Stimulated activated CD8-positive, alpha-beta memory T cell treated with anti-CD3 and anti-CD28 coated beads, Interleukin-15, amount 100 ng/mL, for 1 hour (primary cell): Measurements from ENCODE around the gene SPACA7.
"Not testable (repeated sequence)": the region's sequence is repeated elsewhere in the genome, so short reads cannot be mapped to it uniquely, and the experiment has no call there.

ENCODE experiments used
- DNase-seq: peaks from one replicate; pipeline ENCODE4 v3.0.0-alpha.2; 2020; ENCODE audit warnings: low read depth

Gene SPACA7

DNA sequence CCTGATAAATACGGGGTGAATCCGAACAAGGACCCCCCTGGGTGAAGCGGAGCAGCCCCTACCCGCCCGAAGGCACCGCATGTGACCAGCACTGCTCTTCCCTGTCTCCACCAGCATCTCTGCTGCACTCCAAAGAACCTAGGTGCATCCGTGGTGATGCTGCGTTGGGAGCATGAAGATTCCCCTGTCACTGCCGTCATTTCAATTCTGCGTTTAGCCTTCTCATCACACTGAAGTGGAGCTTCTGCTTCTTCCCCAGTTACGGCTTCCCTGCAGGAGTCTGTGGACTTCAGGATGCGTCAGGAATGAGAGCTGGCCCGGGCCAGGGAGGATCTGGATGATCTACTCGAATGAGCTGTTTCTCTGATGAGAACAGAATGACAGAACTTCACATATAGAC lies 47.9 kb downstream of the SPACA7 start:
- no peak for DNase-seq

DNA sequence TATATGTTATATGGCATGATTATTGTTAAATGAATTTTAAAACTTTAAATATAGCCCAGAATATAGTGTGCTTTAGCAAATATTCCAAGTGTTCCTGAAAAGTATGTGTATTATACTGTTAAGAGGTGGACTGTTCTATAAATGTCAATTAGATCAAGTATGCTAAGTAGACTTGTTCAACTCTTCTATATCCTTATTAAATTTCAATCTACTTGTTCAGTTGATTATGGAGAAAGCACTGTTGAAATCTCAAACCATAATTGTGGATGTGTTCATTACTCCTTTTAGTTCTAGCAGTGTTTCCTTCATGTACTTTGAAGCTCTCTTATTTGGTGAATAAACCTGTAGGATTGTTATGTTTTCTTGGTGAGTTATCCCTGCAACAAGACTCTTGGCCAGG lies 52.5 kb downstream of the SPACA7 start:
- DNase-seq: no peak

DNA sequence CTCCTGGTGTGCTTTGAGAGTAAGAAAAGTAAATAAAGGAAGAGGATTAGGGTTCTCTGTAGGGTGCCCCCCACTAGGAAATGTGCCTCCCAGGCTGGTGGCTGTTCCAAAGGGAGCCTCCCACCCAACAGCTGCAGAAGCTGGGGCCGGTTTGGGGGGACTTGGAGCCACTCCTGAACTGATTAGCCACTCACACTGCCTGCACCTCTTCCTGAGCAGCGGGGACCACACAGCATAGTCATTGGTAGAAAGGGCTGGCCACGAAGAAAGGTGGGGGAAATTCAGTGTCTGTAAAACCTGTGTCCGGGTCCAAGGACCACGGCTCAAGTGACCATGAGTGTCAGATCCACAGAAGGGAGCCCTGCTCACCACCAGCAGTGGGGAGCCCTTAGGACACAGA lies 55.6 kb downstream of the SPACA7 start:
- DNase-seq: no peak

DNA sequence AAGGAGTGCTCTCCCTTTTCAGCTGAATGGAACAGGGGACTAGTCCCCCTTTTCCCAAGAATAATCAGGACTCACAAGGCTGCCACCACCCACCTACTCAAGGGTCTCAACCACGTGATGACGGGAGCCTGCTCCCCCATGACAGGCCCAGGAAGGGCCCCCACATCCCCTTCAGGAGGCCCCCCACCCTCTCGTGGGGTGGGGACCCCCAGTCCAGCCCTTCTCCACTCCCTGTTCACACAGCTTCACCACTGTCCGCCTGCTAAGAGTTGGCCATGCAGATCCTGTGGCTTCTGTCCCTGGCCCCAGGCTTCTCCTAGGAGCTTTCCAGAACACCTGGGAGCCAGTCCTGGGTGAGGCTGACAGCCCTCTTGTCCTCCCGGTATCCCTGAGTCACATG lies 56.6 kb downstream of the SPACA7 start:
- not testable (repeated sequence) for DNase-seq

DNA sequence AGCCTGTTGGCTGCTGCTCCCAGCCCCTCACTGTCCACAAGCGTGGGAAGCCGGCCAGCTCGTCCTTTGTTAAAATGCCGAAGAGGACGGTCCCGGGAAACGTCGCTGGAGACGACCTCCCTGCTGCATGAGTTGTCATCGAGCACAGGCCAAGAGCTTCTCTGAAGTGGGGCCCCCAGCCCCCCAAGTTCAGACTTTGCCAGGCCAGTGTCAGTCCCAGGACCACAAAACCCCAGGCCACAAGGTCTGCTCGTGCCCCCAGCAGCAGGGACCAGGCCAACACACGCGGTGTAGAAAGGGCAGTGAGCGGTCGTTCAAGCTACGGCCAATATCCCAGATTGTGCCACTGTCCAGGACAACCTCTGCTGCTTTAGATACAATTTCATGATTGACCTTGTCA lies 57.4 kb downstream of the SPACA7 start:
- DNase-seq: not testable (repeated sequence)

DNA sequence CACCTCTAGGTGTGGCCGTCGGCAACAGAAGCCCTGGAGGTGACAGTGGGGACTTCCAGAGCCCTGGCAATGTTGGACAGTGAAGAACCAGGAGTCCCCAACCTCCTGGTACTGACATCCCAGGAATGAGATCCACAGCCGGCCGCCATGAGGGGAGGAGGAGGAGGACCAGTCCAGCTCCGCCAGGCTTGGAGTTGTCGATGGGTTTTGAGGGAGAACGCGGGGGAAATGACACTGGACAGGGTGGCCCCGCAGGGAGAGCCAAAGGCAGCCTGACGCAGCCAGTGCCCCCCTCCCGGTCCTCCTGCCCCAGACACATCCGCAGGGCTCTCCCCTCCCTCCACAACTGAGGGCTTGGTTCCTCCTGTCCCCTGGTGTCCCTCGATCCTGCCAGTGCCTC lies 57.9 kb downstream of the SPACA7 start:
- DNase-seq: no peak

DNA sequence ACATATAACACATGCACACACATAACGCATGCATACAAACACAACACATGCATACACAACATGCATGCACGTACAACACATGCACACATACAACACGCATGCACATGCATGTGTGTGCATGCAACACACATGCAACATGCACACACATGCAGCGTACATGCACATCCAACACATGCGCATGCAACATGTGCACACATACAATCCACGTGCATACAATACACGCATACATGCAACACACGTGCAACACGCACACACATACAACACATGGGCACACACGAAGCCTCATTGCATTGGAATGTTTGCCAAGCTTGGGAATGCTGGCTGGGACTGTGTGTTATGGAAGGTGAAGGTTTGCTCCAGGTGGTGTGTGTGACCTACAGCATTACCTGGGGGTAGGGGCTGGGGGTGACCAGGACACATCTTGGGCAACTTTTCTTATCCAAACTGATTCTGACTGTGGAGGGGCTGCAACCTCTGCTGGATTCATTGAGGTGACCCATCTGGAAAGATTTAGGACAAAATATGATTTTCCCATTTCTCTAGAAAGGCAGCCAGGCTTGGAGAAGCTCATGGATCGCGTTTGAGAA lies 58.9 kb downstream of the SPACA7 start:
- DNase-seq: no peak

DNA sequence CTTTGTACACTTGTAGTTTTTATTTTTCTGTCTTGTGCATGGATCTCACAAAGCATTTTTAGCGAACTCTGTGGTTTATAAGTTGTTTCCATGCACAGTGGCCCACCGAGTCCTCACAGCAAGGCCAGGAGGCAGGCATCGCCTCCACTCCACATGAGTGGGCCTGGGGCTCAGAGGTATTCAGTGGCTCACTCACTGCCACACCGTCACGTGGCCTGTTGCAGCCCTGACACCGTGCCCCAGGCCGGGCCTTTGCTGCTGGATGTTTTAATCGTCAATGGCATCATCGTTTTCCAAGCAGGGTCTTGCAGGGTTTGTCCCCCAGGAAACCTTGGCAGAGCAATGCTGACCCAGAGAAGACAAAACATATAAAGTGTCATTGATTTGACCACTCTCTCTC lies 59.8 kb downstream of the SPACA7 start:
- DNase-seq: no peak

DNA sequence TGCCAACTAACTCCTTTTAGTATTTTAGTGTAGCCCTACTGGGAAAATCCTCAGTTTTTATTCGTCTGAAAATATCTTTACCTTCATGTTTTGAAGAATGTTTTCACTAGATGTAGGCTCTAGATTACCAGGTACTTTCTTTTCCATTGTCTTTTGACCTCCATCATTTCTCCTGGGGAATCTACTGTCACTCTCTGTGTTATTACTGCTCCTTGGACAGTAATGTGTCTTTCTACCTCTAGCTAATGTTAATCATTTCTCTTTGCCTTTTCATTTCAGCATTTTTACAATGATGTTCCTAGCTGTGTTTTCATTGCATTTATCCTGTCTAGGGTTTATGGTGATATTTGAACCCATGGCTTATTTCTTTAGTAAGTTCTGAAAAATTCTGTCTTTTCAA lies 61.9 kb downstream of the SPACA7 start:
- DNase-seq: no peak

DNA sequence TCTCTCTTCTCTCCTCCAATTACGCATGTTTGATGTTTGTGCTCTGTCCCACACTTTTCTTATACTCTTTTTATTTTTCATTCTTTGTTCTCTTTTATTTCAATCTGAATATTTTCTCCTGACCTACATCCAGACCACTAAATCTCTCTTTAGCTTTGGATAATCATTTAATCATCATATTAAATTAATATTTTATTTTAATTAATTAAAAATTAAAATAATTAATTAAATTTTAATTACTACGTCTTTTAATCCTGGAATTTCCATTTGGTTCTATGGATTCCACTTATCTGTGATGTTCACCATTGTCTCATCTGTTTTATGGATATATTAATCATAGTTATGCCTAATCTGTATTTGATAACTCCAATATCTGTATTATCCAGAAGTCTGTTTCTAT lies 62.4 kb downstream of the SPACA7 start:
- DNase-seq: no peak

DNA sequence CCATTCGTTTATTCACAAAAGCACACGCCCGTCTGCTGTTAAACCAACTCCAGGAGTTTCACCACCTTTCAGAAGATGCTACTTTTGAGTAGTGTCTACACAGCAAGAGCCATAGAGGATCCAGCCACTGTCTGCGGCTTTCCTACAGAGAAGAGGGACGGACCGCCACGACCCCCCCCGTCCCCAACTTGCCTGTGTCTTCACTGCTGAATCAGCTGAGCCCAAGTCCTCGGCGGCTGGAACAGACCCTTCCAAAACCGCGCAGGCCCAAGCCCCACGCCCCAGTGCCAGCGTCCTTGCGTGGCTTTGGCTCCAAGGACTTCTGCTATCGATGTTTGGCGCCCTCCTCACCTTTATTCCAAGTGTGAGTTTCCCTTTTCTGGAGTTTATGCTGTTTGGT lies 65.1 kb downstream of the SPACA7 start:
- DNase-seq: no peak

DNA sequence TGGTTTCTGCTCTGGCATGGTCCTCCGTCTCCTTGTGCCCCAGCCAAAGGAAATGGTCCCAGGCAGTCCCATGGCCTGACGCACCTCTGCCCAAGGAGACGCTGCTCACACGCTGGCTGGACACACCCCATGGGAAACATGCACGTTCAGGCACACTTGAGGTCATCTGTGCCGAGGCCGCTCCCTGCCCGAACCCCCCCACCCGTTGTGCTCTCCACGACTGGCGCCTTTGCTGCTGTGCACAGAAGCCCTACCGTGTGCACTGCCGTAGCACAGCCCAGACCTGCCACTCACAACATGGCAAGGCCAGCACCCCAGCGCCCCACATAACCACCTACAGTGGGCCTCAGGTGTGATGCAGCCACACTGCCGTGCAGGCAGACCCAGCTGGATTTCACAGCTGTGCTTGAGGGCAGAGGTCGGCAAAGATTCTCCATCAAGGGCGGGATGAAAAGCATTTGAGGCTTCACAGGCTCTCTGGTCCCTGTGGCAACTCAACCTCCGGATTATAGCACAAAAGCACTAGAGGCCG lies 65.7 kb downstream of the SPACA7 start:
- no peak for DNase-seq

DNA sequence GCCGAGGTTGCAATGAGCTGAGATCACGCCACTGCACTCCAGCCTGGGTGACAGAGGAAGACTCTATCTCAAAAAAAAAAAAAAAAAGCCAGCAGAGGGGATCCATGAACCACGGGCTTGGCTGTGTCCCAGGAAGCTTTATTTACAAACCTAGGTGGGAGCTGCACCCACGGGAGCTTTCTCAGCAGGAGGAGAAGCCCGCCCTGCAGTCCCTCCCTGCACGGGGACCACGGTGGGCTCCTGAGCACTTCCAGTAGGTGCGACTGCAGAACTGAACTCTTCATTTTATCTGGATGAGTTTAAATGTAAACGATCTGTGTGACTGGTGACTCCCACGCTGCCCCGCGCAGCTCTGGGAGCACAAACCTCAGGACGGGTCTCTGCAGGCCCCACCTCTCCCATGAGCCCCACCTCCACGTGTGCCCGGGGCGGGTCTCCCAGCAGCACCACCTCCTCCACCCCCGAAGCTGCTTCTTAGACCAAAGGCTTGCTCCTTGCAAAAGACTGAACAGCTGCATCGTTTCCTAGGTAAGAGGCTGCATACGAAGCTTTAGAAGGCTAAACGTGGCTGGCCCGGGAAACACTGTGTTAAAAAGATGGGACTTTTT lies 66.4 kb downstream of the SPACA7 start:
- no peak for DNase-seq

DNA sequence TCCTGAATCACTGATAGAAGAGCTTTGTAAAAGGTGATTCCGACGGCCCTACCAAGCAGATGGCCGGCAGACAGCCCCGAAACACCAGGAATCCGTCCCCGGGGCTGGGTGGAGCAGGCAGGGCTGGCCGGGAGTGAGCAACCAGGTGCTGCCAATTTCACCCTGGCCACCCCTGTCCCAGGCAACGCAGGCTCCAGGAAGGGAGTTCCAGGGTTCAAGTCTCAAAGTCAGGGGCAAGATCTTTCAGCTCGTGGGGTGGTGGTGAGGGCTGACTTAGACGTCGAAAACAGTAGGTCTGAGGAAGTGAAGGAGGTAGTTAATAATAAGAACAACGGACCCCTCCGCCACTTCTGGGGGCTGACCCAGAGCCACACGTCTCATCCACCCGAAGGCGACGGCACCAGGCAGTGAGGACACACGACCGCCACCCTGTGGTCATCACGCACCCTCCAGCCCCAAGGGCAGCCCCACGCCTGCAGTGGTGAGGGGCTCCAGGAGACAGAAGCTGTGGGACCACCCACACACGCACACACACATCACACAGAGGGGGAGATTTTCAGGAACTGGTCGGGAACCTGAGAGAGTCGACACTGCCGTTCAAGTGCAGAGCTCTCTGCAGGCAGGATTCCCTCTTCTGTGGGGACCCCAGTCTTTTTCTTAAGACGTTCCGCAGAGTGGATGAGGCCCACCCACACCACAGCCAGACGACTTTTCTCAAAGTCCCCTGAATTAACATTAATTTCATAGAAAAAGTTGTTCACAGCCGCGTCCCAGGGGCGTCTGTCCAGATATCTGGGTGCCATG lies 67.2 kb downstream of the SPACA7 start:
- DNase-seq: no peak

DNA sequence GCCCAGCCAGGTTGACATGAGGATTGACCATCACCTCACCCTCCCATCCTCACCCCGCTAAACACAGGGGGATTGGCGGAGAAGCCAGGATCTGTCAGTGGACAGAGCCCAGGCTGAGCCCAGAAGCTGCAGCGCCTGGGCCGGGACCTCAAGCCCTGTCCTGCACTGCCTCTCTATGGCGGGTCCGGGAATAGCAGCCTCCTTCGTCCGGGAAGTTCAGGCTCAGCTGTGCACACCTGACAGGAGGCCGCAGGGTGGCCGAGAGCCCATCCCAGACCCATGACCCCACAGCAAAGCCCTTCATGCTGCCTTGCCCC lies 67.8 kb downstream of the SPACA7 start:
- no peak for DNase-seq

DNA sequence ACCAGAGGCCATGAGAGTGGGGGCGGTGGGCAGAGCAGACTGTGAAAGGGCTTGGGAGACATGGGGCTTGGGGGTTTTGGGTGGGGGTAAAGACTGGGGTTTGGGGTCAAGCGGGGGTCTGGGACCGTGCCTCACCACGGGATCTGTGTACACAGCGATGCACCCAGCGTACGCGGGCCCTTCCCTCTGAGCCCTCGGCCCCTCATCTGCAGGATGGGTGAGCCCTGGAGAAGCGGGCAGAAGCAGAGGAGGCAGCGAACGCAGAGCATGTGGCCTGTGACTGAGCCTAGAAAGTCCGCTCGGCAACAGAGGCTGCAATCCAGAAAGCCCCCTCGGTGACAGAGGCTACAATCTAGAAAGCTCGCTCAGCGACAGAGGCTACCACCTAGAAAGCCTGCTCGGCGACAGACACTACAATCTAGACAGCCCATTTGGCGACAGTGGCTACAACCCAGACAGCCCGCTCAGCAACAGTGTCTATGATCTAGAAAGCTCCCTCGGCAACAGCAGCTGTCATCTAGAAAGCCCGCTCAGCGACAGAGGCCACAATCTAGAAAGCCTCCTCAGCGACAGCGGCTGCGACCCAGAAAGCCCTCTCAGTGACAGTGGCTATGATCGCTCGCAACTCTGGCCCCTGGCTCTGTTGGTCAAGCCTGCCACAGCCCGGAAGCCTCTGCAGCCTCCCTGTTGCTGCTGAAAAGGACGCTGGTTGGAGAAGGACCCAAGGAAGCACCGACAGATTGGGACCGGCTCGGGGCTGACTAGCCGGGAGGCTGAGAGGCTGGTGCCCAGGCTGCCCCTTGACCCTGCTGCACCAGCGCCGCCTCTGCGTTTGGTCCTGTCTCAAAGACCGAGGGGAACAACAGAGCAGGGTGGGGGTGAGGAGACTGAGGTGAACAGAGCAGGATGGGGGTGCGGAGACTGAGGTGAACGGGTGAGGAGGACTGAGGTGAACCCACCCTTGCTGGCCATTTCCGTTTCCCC lies 68.6 kb downstream of the SPACA7 start:
- no peak for DNase-seq

DNA sequence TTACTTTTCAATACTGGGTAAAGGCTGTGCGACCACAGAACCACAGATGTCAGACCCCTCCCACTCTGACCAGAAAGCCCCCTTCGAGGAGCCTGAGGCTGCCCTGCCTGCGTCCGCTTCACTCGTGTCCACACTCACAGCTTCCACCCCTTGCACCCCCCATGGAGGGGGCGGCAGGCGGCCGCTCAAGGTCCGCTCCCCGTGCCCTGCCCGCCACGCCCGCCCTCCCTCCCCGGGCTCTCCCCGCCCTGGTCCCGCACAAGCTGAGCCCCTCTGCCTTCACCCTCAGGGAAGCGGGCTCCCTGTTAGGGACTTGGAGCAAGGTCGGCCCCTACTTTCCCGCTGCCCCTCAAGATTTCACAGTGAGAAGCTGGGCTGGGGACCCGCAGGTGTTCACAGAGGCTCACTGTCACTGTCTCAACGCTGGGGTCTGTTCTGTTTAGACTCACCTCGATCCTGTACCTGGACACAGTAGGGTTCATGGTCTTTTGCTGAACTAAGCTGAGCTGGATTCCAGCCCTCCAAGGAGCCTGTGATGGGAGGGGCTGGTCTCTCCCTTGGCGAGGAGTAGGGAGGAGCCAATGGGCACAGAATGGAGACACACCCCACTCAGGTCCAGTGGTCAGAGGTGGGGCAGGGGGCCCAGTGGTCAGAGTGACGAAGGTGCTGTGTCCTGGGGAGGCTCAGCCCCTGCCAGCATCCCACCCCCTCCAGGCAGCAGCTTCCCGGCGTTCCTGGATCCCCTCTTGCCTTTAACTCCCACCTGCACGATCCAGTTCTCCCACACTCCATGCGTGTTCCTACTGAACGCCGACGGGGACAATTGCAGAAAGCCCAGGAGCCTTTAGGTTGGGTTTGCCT lies 69.5 kb downstream of the SPACA7 start:
- DNase-seq: no peak

DNA sequence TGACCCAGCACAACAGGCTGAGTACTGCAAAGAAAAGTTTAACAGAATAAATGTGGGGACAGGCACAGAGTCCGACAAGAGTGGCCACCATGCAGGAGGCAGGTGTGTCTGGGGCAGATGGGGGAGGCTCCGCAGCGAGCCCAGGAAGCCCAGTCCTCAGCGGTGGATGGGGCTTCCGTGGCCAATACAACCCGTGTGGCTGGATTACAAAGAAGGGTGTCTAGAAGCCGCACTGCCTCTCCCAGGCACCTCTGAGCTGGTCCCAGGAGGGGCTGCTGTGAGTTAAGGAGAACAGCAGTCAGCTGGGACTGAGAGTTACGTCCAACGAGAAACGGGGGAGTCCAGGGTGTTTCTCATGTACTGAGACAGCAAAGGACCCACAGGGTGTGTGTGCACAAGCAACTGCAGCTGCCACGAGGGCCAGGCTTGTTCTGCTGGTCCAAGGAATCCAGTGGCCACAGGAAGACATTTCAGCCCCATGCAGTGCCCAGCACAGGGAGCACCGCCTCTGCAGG lies 70.2 kb downstream of the SPACA7 start:
- DNase-seq: no peak

DNA sequence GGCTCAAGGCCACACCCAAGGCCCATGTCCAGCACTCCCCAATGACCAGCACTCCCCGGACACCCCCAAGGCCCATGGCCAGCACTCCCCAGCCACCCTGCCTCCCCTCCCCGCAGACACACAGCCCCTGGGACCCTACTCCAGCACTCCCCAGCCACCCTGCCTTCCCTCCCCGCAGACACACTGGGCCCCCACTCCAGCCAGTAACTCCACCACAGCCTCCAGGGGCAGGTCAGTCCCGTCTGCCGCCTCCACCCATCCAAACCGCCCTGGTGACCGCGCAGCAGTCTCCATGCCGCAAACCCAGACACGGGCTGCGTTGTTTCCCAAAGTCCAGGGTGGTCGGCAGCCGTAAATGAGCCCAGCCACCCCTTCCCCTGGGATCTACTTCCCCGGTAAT lies 70.7 kb downstream of the SPACA7 start:
- DNase-seq: no peak

DNA sequence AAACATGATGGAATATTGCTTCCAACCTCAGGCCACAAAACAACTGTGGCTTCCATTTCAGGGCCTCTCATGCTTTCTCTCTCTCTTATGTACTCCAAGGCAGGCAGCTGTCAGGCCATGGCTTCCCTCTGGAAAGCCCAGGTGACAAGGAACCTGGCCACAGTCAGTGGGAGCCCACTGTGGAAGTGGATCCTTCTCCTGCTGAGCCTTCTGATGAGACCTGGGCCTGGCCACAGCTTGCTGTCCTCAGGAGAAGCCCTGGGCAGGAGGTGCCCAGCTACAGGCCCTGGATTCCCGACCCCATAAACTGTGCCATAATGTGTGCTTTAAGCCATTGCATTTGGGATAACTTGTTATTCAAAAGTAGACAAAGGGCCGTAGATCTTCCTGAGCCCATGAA lies 71.2 kb downstream of the SPACA7 start:
- no peak for DNase-seq
